T-cell (primary cell): Measurements from ENCODE around the gene TMEM59L. TPM values are rescaled to one million over a fixed set of nuclear protein-coding genes. Genes with fewer than 3 reads are reported as not detected.
A peak's percentile ranks its signal among the peaks of the same experiment; 100 is the strongest.

Source experiments
- ATAC-seq, 4 experiments: fragments of 200-7000 bp in 3 of 4; fragments of 150-1000 bp in 1 of 4; cut with Tn5 transposase; replicated peaks in 1 of 4; 1 replicate in 3 of 4; 2 replicates in 1 of 4; pipeline ENCODE4 v1.10.0; 2021; ENCODE audit warnings: moderate library complexity in 3 of 4, mild to moderate bottlenecking in 2 of 4, moderate number of reproducible peaks in 1 of 4
- CTCF ChIA-PET, 2 donors: fragments of 300-600 bp; sonication (Branson Sonifier 250); formaldehyde crosslinking; loops; one replicate each; lab custom pipeline; 2022; ENCODE audit warnings: antibody characterized with exemption in 2 of 2; lab: Charles Lee
- POLR2A ChIA-PET, 2 donors: fragments of 300-600 bp; sonication (Branson Sonifier 250); formaldehyde crosslinking; loops; one replicate each; lab custom pipeline; 2022; ENCODE audit warnings: antibody characterized with exemption in 2 of 2; lab: Charles Lee
- DNase-seq, 35 experiments: peaks; one replicate each; pipeline versions ENCODE4 v3.0.0 to v3.0.0-alpha.2; 2013 to 2023
- H3K27ac ChIP-seq: one replicate; pipeline ENCODE4 v1.5.1; 2013; ENCODE audit warnings: low read length
- H3K27me3 ChIP-seq, 2 experiments: replicated peaks in 1 of 2; 1 replicate in 1 of 2; 2 replicates in 1 of 2; pipeline versions ENCODE4 v1.6.1 to v1.7.0; 2013; ENCODE audit warnings: low read length in 1 of 2, mixed read lengths in 1 of 2; ENCODE audit not compliant: control insufficient read depth in 2 of 2, insufficient read depth in 2 of 2; ENCODE audit errors: extremely low read depth in 1 of 2
- H3K36me3 ChIP-seq, 2 donors: 1 replicate in 1 of 2; 2 replicates in 1 of 2; pipeline versions ENCODE4 v1.6.1 to v1.7.0; 2013; ENCODE audit warnings: low read length in 1 of 2; ENCODE audit not compliant: control insufficient read depth in 2 of 2, insufficient read depth in 1 of 2; ENCODE audit errors: extremely low read depth in 1 of 2
- H3K4me1 ChIP-seq, 2 experiments: 1 replicate in 1 of 2; 2 replicates in 1 of 2; pipeline versions ENCODE4 v1.6.1 to v1.7.0; 2013; ENCODE audit warnings: low read length in 2 of 2, mixed read lengths in 1 of 2; ENCODE audit not compliant: insufficient read depth in 2 of 2, control insufficient read depth in 1 of 2; ENCODE audit errors: extremely low read depth in 1 of 2
- H3K4me3 ChIP-seq, 2 donors: 1 replicate in 1 of 2; 2 replicates in 1 of 2; pipeline versions ENCODE4 v1.5.1 to v1.7.0; 2013; ENCODE audit warnings: mild to moderate bottlenecking in 2 of 2, low read length in 1 of 2, moderate library complexity in 1 of 2; ENCODE audit not compliant: control insufficient read depth in 1 of 2; ENCODE audit errors: extremely low read depth in 1 of 2
- H3K9me3 ChIP-seq: 2 replicates; pipeline ENCODE4 v1.7.0; 2013
- H3K27ac Mint-ChIP-seq, 2 donors: one replicate each; pipeline ENCODE4 v1.8.0; 2020 to 2021; ENCODE audit warnings: mild to moderate bottlenecking in 2 of 2, mixed read lengths in 2 of 2
- H3K27me3 Mint-ChIP-seq, 2 donors: one replicate each; pipeline ENCODE4 v1.8.0; 2021 to 2022; ENCODE audit warnings: mixed read lengths in 2 of 2
- H3K36me3 Mint-ChIP-seq: one replicate; pipeline ENCODE4 v1.8.0; 2021; ENCODE audit warnings: mixed read lengths
- H3K4me1 Mint-ChIP-seq, 3 donors: one replicate each; pipeline ENCODE4 v1.8.0; 2020 to 2022; ENCODE audit warnings: mixed read lengths in 3 of 3, mild to moderate bottlenecking in 1 of 3
- H3K4me3 Mint-ChIP-seq, 3 donors: one replicate each; pipeline ENCODE4 v1.8.0; 2020 to 2022; ENCODE audit warnings: mild to moderate bottlenecking in 3 of 3, mixed read lengths in 3 of 3, moderate library complexity in 3 of 3
- H3K9me3 Mint-ChIP-seq, 3 donors: one replicate each; pipeline ENCODE4 v1.8.0; 2020 to 2022; ENCODE audit warnings: mixed read lengths in 3 of 3
- WGBS: methylation state at CpG from one replicate; pipeline ENCODE4 v1.1.5; 2013; ENCODE audit warnings: missing lambda C conversion rate; ENCODE audit not compliant: insufficient coverage; 5-methylcytosine and 5-hydroxymethylcytosine counted together
- total RNA-seq, 35 experiments: library from RNA in 6 of 35; stranded (reverse) in 6 of 35; fragments of 120-200 nt in 1 of 35; gene quantifications; one replicate each; pipeline versions ENCODE4 v1.2.1 to v1.2.4 and lab custom pipeline; 2013 to 2026

Gene TMEM59L
- total RNA-seq, 5 donors from 2014 or later (not counting 1 experiment from before 2014, with no cell fraction given): 0.38 to 0.40 TPM; not detected in 3

- Mint-ChIP-seq H3K4me3 (peak overlapping the region in 1 of 3 donors; percentile 32), H3K9me3 (no peaks in the 10 kb centered on the region), H3K27me3 (peaks cover 51 to 76% of the 10 kb centered on the region in 2 donors), H3K4me1 (peaks cover 20 to 41% (median 20%) of the 10 kb centered on the region in 3 donors), H3K27ac (no peak overlapping the region), H3K36me3 (no peaks in the 10 kb centered on the region)
- ChIA-PET CTCF (no interaction called here), POLR2A (interaction anchor here in 1 of 2 donors (0.6 kb wide), 1 partner anchor 13 kb away, joined by 6 read pairs; no protein-coding TSS in a partner anchor)
- Histone ChIP-seq H3K4me1 (peaks cover 6 to 47% of the 10 kb centered on the region in 2 experiments), H3K27ac (no peak overlapping the region), H3K36me3 (no peaks in the 10 kb centered on the region), H3K4me3 (no peak overlapping the region), H3K9me3 (no peaks in the 10 kb centered on the region), H3K27me3 (peaks cover 19 to 88% of the 10 kb centered on the region in 2 experiments)
- DNase-seq (no peak), ATAC-seq (no peak)
- 67% methylated on average over 2 of the region's 3 CpGs for WGBS
Observed at GRCh38 chr19:18610245-18610555, 2.5 kb upstream of the TMEM59L start.

GRCh38 chr19:18610556-18611326 lies 1.9 kb upstream of the TMEM59L start:
- no peaks in the 10 kb centered on the region for H3K36me3 ChIP-seq
- Mint-ChIP-seq H3K36me3 (no peaks in the 10 kb centered on the region), H3K4me3 (peak overlapping the region; percentile 56 to 78 (median 58)), H3K27ac (peak overlapping the region in 1 of 2 donors; percentile 69), H3K27me3 (peaks cover 48 to 74% of the 10 kb centered on the region in 2 donors), H3K4me1 (peaks cover 16 to 37% (median 20%) of the 10 kb centered on the region in 3 donors), H3K9me3 (no peaks in the 10 kb centered on the region)
- H3K27ac ChIP-seq: no peak overlapping the region
- no peak for ATAC-seq
- peaks cover 17 to 87% of the 10 kb centered on the region in 2 experiments for H3K27me3 ChIP-seq
- ChIA-PET CTCF (no interaction called here), POLR2A (no interaction called here)
- 4% methylated on average over 27 of the region's 45 CpGs for WGBS
- H3K4me3 ChIP-seq: no peak overlapping the region
- no peaks in the 10 kb centered on the region for H3K9me3 ChIP-seq
- peaks cover 6 to 42% of the 10 kb centered on the region in 2 experiments for H3K4me1 ChIP-seq
- no peak for DNase-seq

- ChIA-PET CTCF (interaction anchor here in 1 of 2 donors (0.5 kb wide), 1 partner anchor 61 kb away, joined by 4 read pairs; no protein-coding TSS in a partner anchor), POLR2A (no interaction called here)
- ATAC-seq (peak; percentile 51 to 58 (median 53)), DNase-seq (peak in 3 of 35 experiments; percentile 14 to 43 (median 37))
- Histone ChIP-seq H3K36me3 (no peaks in the 10 kb centered on the region), H3K9me3 (no peaks in the 10 kb centered on the region), H3K27me3 (peaks cover 17 to 91% of the 10 kb centered on the region in 2 experiments), H3K4me1 (peaks cover 6 to 42% of the 10 kb centered on the region in 2 experiments), H3K4me3 (peak overlapping the region; percentile 45 to 79), H3K27ac (no peak overlapping the region)
- Mint-ChIP-seq H3K9me3 (no peaks in the 10 kb centered on the region), H3K27ac (peak overlapping the region in 1 of 2 donors; percentile 69), H3K4me3 (peak overlapping the region; percentile 67 to 78 (median 71)), H3K4me1 (peaks cover 16 to 37% (median 20%) of the 10 kb centered on the region in 3 donors), H3K27me3 (peaks cover 52 to 81% of the 10 kb centered on the region in 2 donors), H3K36me3 (no peaks in the 10 kb centered on the region)
- WGBS: 1% methylated on average over 38 of the region's 62 CpGs
Observed at GRCh38 chr19:18611327-18612050, 1.2 kb upstream of the TMEM59L start.

GRCh38 chr19:18612051-18612771 lies 459 bp upstream of the TMEM59L start:
- Histone ChIP-seq H3K4me1 (peaks cover 6 to 38% of the 10 kb centered on the region in 2 experiments), H3K27ac (no peak overlapping the region), H3K4me3 (peak overlapping the region; percentile 45 to 79), H3K36me3 (no peaks in the 10 kb centered on the region), H3K27me3 (peaks cover 17 to 94% of the 10 kb centered on the region in 2 experiments), H3K9me3 (no peaks in the 10 kb centered on the region)
- Mint-ChIP-seq H3K27ac (no peak overlapping the region), H3K36me3 (no peaks in the 10 kb centered on the region), H3K4me3 (peak overlapping the region; percentile 67 to 78 (median 71)), H3K4me1 (peaks cover 16 to 35% (median 20%) of the 10 kb centered on the region in 3 donors), H3K27me3 (peaks cover 53 to 87% of the 10 kb centered on the region in 2 donors), H3K9me3 (no peaks in the 10 kb centered on the region)
- DNase-seq: no peak
- WGBS: under 1% methylated on average over 19 of the region's 30 CpGs
- CTCF ChIA-PET: interaction anchor here in 1 of 2 donors (0.5 kb wide), 1 partner anchor 61 kb away, joined by 4 read pairs; no protein-coding TSS in a partner anchor
- ATAC-seq: peak in 1 of 4 experiments; percentile 4
- POLR2A ChIA-PET: no interaction called here

GRCh38 chr19:18613589-18614234 lies 1.0 kb downstream of the TMEM59L start:
- POLR2A ChIA-PET: interaction anchor here in 1 of 2 donors (0.6 kb wide), 1 partner anchor 182 kb away, joined by 8 read pairs; no protein-coding TSS in a partner anchor
- H3K27ac ChIP-seq: no peak overlapping the region
- no peaks in the 10 kb centered on the region for H3K36me3 ChIP-seq
- Mint-ChIP-seq H3K4me1 (peaks cover 14 to 26% (median 20%) of the 10 kb centered on the region in 3 donors), H3K27ac (no peak overlapping the region), H3K9me3 (no peaks in the 10 kb centered on the region), H3K4me3 (peak overlapping the region; percentile 50 to 78 (median 55)), H3K27me3 (peaks cover 47 to 82% of the 10 kb centered on the region in 2 donors), H3K36me3 (no peaks in the 10 kb centered on the region)
- H3K27me3 ChIP-seq: peaks cover 12 to 91% of the 10 kb centered on the region in 2 experiments
- H3K4me3 ChIP-seq: no peak overlapping the region
- DNase-seq: no peak
- peaks cover 6 to 27% of the 10 kb centered on the region in 2 experiments for H3K4me1 ChIP-seq
- ATAC-seq: no peak
- CTCF ChIA-PET: no interaction called here
- WGBS: 44% methylated on average over 14 of the region's 23 CpGs
- H3K9me3 ChIP-seq: no peaks in the 10 kb centered on the region
